GM23338 (cell line): ENCODE measurements around the gene UGGT2. TPM values are rescaled to one million over a fixed set of nuclear protein-coding genes. Genes with fewer than 3 reads are reported as not detected.

Experiments
- ATAC-seq: fragments of 200-7000 bp; cut with Tn5 transposase; 3 replicates; pipeline ENCODE4 v1.9.1; 2020
- DNase-seq: peaks from one replicate; pipeline ENCODE4 v3.0.0-alpha.2; 2015; ENCODE audit warnings: low spot score
- H2AFZ ChIP-seq: fragments of 200-600 bp; sonication (generic); 2 replicates; pipeline ENCODE4 v1.8.0; 2016; ENCODE audit warnings: antibody characterized with exemption, mild to moderate bottlenecking, moderate library complexity
- H3F3A ChIP-seq: fragments of 200-600 bp; sonication (generic); replicated peaks from 2 replicates; pipeline ENCODE4 v1.8.0; 2017; ENCODE audit warnings: antibody characterized with exemption, mixed run types, low read depth
- H3K27ac ChIP-seq: fragments of 200-600 bp; sonication (generic); 2 replicates; pipeline ENCODE4 v1.6.1; 2016; ENCODE audit warnings: low read depth
- H3K27me3 ChIP-seq: fragments of 200-600 bp; sonication (generic); 2 replicates; pipeline ENCODE4 v1.8.0; 2016; ENCODE audit warnings: mild to moderate bottlenecking, mixed run types, moderate library complexity; ENCODE audit not compliant: insufficient read depth
- H3K36me3 ChIP-seq: fragments of 200-600 bp; sonication (generic); 2 replicates; pipeline ENCODE4 v1.8.0; 2016; ENCODE audit warnings: mild to moderate bottlenecking; ENCODE audit not compliant: insufficient read depth
- H3K4me1 ChIP-seq: fragments of 200-600 bp; sonication (generic); 2 replicates; pipeline ENCODE4 v1.8.0; 2016; ENCODE audit warnings: mild to moderate bottlenecking, moderate library complexity; ENCODE audit not compliant: insufficient read depth
- H3K4me2 ChIP-seq: fragments of 200-600 bp; sonication (generic); 2 replicates; pipeline ENCODE4 v1.7.1; 2017; ENCODE audit warnings: mixed run types
- H3K4me3 ChIP-seq: fragments of 200-600 bp; sonication (generic); 2 replicates; pipeline ENCODE4 v1.6.1; 2016; ENCODE audit warnings: mixed run types
- H3K79me2 ChIP-seq: fragments of 200-600 bp; sonication (generic); replicated peaks from 2 replicates; pipeline ENCODE4 v1.8.0; 2017; ENCODE audit warnings: mild to moderate bottlenecking; ENCODE audit not compliant: insufficient read depth
- H3K9me2 ChIP-seq: fragments of 200-600 bp; sonication (generic); 2 replicates; pipeline ENCODE4 v1.8.0; 2017; ENCODE audit not compliant: insufficient read depth
- H4K20me1 ChIP-seq: fragments of 200-600 bp; sonication (generic); replicated peaks from 2 replicates; pipeline ENCODE4 v1.8.0; 2017; ENCODE audit warnings: mild to moderate bottlenecking; ENCODE audit not compliant: insufficient read depth
- H3K27ac Mint-ChIP-seq: 2 replicates; pipeline ENCODE4 v1.8.0; 2020; ENCODE audit warnings: inconsistent platforms, mild to moderate bottlenecking, moderate library complexity, mixed read lengths
- H3K27me3 Mint-ChIP-seq: 3 replicates; pipeline ENCODE4 v1.8.0; 2022; ENCODE audit warnings: low read depth, mild to moderate bottlenecking, moderate library complexity, mixed read lengths, inconsistent platforms; ENCODE audit not compliant: insufficient read depth, poor library complexity
- H3K36me3 Mint-ChIP-seq: 3 replicates; pipeline ENCODE4 v1.8.0; 2021; ENCODE audit warnings: low read depth, mild to moderate bottlenecking, inconsistent platforms, moderate library complexity, mixed read lengths
- H3K4me1 Mint-ChIP-seq: 3 replicates; pipeline ENCODE4 v1.8.0; 2020; ENCODE audit warnings: mild to moderate bottlenecking, inconsistent platforms, mixed read lengths
- H3K4me3 Mint-ChIP-seq: 3 replicates; pipeline ENCODE4 v1.8.0; 2021; ENCODE audit warnings: moderate library complexity, mild to moderate bottlenecking, inconsistent platforms, mixed read lengths
- H3K9me3 Mint-ChIP-seq: 3 replicates; pipeline ENCODE4 v1.8.0; 2020; ENCODE audit warnings: moderate library complexity, mild to moderate bottlenecking, inconsistent platforms, mixed read lengths
- CTCF ChIP-seq, 2 experiments: fragments of 200-600 bp in 1 of 2; sonication (generic) in 1 of 2; conservative IDR thresholded peaks; 2 replicates each; pipeline versions ENCODE4 v1.5.1 to v1.6.1; 2016 to 2017; ENCODE audit warnings: antibody characterized with exemption in 2 of 2, low read depth in 2 of 2, mild to moderate bottlenecking in 2 of 2, moderate library complexity in 1 of 2
- EZH2 ChIP-seq: fragments of 200-600 bp; sonication (generic); IDR thresholded peaks from one replicate; pipeline ENCODE4 v1.8.0; 2017; ENCODE audit warnings: antibody characterized with exemption, mild to moderate bottlenecking, low read depth; ENCODE audit not compliant: unreplicated experiment
- EZH2phosphoT487 ChIP-seq: fragments of 200-600 bp; sonication (generic); IDR thresholded peaks from one replicate; pipeline ENCODE4 v1.8.1; 2018; ENCODE audit warnings: antibody characterized with exemption; ENCODE audit not compliant: unreplicated experiment
- JUNB ChIP-seq: IDR thresholded peaks from one replicate; pipeline ENCODE4 v1.6.1; 2016; ENCODE audit warnings: antibody characterized with exemption; ENCODE audit not compliant: unreplicated experiment
- NANOG ChIP-seq: IDR thresholded peaks from 2 replicates; pipeline ENCODE4 v1.6.1; 2016; ENCODE audit warnings: antibody characterized with exemption, borderline replicate concordance
- POLR2AphosphoS5 ChIP-seq: IDR thresholded peaks from 2 replicates; pipeline ENCODE4 v1.6.1; 2016; ENCODE audit warnings: antibody characterized with exemption, low read depth
- STAT1 ChIP-seq: IDR thresholded peaks from one replicate; pipeline ENCODE4 v1.6.1; 2016; ENCODE audit warnings: antibody characterized with exemption; ENCODE audit not compliant: unreplicated experiment
- ZNF114 ChIP-seq: fragments of 250-450 bp; sonication (Bioruptor Pico); IDR thresholded peaks from 2 replicates; pipeline ENCODE4 v1.5.0; 2020; ENCODE audit warnings: mild to moderate bottlenecking, moderate library complexity
- ZNF462 ChIP-seq: fragments of 250-450 bp; sonication (Bioruptor Pico); IDR thresholded peaks from 2 replicates; pipeline ENCODE4 v1.5.0; 2020; ENCODE audit warnings: mild to moderate bottlenecking, moderate library complexity
- polyA plus RNA-seq: library from polyadenylated mRNA; unstranded; fragments of >200 nt; fragmentation: Nextera tagmentation; extraction: Ambion mirVana; gene quantifications from 2 replicates; pipeline ENCODE4 v1.2.1, GENCODE V29; 2016
- total RNA-seq: library from RNA; depleted of rRNA; stranded (reverse); fragments of >200 nt; shearing (Covaris generic); gene quantifications from 2 replicates; pipeline ENCODE4 v1.2.3, GENCODE V29; 2014
- TF ChIP-seq, protein P1 (sequence below): IDR thresholded peaks from one replicate; pipeline ENCODE4 v1.6.1; 2018; ENCODE audit warnings: antibody characterized with exemption; ENCODE audit not compliant: unreplicated experiment

Gene UGGT2
- total and polyA plus RNA-seq, 2 experiments from 2014 or later: 44.0 to 60.5 TPM

DNA sequence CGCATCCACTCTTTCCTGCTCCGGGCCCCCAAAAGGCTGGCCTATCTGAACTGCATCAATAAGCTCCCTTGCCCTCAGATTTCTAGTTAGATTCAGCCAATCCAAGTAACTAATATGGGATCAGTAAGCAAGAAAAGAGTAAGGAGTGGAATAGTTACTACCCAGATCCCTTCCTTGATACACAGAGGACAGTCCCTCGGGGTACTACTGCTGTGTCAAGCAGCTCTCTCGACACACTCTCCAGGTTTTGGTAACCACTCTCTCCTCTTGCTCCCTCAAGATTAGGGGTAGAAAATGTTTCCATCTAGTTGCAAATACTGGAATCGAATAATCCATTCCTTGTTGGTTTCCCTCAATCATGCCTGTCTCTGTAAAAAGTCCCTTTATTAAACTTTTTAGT, 65.4 kb downstream of the UGGT2 start (continued):
- TF ChIP-seq EZH2phosphoT487 (no peak), JUNB (no peak), POLR2AphosphoS5 (no peak), STAT1 (no peak), ZNF114 (CRISPR knock-in tag) (no peak), EZH2 (no peak), NANOG (no peak), CTCF (conservative IDR thresholded peaks at IDR 0.05; ENCODE audit: low read depth in 2 of 2) (no peak)
- TF ChIP-seq, protein P1, sequence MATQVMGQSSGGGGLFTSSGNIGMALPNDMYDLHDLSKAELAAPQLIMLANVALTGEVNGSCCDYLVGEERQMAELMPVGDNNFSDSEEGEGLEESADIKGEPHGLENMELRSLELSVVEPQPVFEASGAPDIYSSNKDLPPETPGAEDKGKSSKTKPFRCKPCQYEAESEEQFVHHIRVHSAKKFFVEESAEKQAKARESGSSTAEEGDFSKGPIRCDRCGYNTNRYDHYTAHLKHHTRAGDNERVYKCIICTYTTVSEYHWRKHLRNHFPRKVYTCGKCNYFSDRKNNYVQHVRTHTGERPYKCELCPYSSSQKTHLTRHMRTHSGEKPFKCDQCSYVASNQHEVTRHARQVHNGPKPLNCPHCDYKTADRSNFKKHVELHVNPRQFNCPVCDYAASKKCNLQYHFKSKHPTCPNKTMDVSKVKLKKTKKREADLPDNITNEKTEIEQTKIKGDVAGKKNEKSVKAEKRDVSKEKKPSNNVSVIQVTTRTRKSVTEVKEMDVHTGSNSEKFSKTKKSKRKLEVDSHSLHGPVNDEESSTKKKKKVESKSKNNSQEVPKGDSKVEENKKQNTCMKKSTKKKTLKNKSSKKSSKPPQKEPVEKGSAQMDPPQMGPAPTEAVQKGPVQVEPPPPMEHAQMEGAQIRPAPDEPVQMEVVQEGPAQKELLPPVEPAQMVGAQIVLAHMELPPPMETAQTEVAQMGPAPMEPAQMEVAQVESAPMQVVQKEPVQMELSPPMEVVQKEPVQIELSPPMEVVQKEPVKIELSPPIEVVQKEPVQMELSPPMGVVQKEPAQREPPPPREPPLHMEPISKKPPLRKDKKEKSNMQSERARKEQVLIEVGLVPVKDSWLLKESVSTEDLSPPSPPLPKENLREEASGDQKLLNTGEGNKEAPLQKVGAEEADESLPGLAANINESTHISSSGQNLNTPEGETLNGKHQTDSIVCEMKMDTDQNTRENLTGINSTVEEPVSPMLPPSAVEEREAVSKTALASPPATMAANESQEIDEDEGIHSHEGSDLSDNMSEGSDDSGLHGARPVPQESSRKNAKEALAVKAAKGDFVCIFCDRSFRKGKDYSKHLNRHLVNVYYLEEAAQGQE: no peak

DNA sequence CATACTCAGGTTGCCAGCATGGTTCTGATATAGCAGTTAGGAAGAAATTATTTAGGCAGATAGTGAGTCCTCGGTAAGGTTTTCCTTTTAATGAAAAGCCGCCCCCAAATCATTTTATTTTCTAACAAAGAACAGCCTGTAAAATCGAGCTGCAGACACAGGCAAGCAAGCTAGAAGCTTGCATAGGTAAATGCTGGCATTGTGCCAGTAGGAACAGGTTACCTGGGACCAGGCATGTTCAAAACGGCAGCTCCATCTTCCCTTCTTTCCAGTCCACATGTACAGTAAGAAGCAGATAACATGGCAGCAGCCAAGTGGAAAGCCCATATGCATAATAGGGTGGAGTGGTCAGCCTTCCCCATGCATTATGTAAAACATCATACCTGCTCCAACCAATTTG, 71.1 kb downstream of the UGGT2 start:
- no peaks in the 10 kb centered on the region for H3F3A ChIP-seq
- H3K36me3 ChIP-seq: no peaks in the 10 kb centered on the region
- H3K36me3 Mint-ChIP-seq: peaks cover 19% of the 10 kb centered on the region
- ATAC-seq (no peak), DNase-seq (no peak)
- H3K4me2 ChIP-seq: no peak overlapping the region
- no peaks in the 10 kb centered on the region for H4K20me1 ChIP-seq
- H2AFZ ChIP-seq: no peak overlapping the region
- H3K9me2 ChIP-seq: 0 out of 2 replicates have a peak, but pooled peaks cover 7% of the 10 kb centered on the region
- H3K27ac ChIP-seq: no peak overlapping the region
- H3K27me3 Mint-ChIP-seq: no peaks in the 10 kb centered on the region
- H3K27ac Mint-ChIP-seq: no peak overlapping the region
- H3K79me2 ChIP-seq: no peaks in the 10 kb centered on the region
- no peaks in the 10 kb centered on the region for H3K27me3 ChIP-seq
- peaks cover 8% of the 10 kb centered on the region; the same call in 2 of the 3 replicates for H3K9me3 Mint-ChIP-seq
- no peak overlapping the region for H3K4me3 Mint-ChIP-seq
- H3K4me3 ChIP-seq: no peak overlapping the region
- peaks cover 6% of the 10 kb centered on the region; the same call in 2 of the 3 replicates for H3K4me1 Mint-ChIP-seq
- 0 out of 2 replicates have a peak, but pooled peaks cover 4% of the 10 kb centered on the region for H3K4me1 ChIP-seq
- TF ChIP-seq ZNF114 (CRISPR knock-in tag) (no peak), JUNB (no peak), ZNF462 (no peak)
- TF ChIP-seq, protein P1: no peak
